ENCODE results near the gene STRN3. TPM values are rescaled to one million over a fixed set of nuclear protein-coding genes. Genes with fewer than 3 reads are reported as not detected.

STRN3 gene
- total and polyA plus RNA-seq, 2 of the 4 experiments (the other 2 are of a cell fraction) = 10.8 to 78.7 TPM

- no peak overlapping the region for H3K4me2 ChIP-seq (ENCODE audit: low read depth, low read length)
- no peak overlapping the region for H2BK15ac ChIP-seq (ENCODE audit: low read depth, low read length)
- H4K91ac ChIP-seq (ENCODE audit: insufficient read depth, low read depth, low read length) = no peak overlapping the region
- peaks cover 14 to 21% of the 10 kb centered on the region in 2 experiments for H3K79me1 ChIP-seq (ENCODE audit: low read depth in 1 of 2, low read length in 2 of 2)
- ChIA-PET CTCF (interaction anchor here (1.2 kb wide), 1 partner anchor 11 kb away, joined by 3 read pairs; no protein-coding TSS in a partner anchor), POLR2A (ENCODE audit: unreplicated experiment) (no interaction called here)
- H2BK5ac ChIP-seq (ENCODE audit: low read depth, low read length, poor library complexity, severe bottlenecking) = no peak overlapping the region
- H2AK5ac ChIP-seq (ENCODE audit: low read depth, low read length) = no peak overlapping the region
- no peak overlapping the region for H3K18ac ChIP-seq (ENCODE audit: low read depth, low read length)
- in situ Hi-C loops (cut with MboI; ENCODE audit: low sequenced_read_pairs) (no loop called here), intact Hi-C loops (cut with micrococcal nuclease) (no loop called here), dilution Hi-C loops (cut with HindIII; ENCODE audit: low sequenced_read_pairs, unreplicated experiment) (no loop called here)
- BruUV-seq (replicated peaks) = no TSS peak
- no peak for DNase-seq
- H4K20me1 ChIP-seq (ENCODE audit: insufficient read depth, low read length) = no peaks in the 10 kb centered on the region
- H4K8ac ChIP-seq (ENCODE audit: low read depth in 2 of 2, low read length in 2 of 2) = no peak overlapping the region
- H2AK9ac ChIP-seq (replicated peaks; ENCODE audit: low read depth, low read length, poor library complexity) = no peak overlapping the region
- H2BK20ac ChIP-seq (ENCODE audit: low read depth, low read length) = no peak overlapping the region
- no peak for ATAC-seq (ENCODE audit: low read depth)
- H3K56ac ChIP-seq (ENCODE audit: extremely low read depth, insufficient read depth, low read length) = no peak overlapping the region
- no peaks in the 10 kb centered on the region for H3K27me3 ChIP-seq (ENCODE audit: control insufficient read depth, insufficient read depth, low read length)
- no peaks in the 10 kb centered on the region; the same call in 1 of the 2 replicates for H3K9me1 ChIP-seq (ENCODE audit: insufficient read depth, low read length)
- no peak overlapping the region for H2AFZ ChIP-seq (replicated peaks; ENCODE audit: low read length, poor library complexity)
- H3K23ac ChIP-seq (ENCODE audit: low read depth, low read length) = no peak overlapping the region
- H3K9ac ChIP-seq (ENCODE audit: low read depth, low read length) = no peak overlapping the region
- H3K4ac ChIP-seq (ENCODE audit: low read depth, low read length) = no peak overlapping the region
- H3K36me3 ChIP-seq (ENCODE audit: control insufficient read depth, insufficient read depth, low read length) = peaks cover 8% of the 10 kb centered on the region
- H3K27ac ChIP-seq (ENCODE audit: insufficient read depth, low read length) = no peak overlapping the region
- no peak overlapping the region for H4K5ac ChIP-seq (ENCODE audit: low read depth, low read length)
- H3K4me1 ChIP-seq (ENCODE audit: control insufficient read depth, insufficient read depth, low read length) = 0 out of 2 replicates have a peak, but pooled peaks cover 1% of the 10 kb centered on the region
- no peak overlapping the region for H3K14ac ChIP-seq (replicated peaks; ENCODE audit: low read depth, low read length)
- H3K9me3 ChIP-seq (ENCODE audit: control insufficient read depth, insufficient read depth, low read length) = no peaks in the 10 kb centered on the region
- WGBS, 2 experiments (ENCODE audit: extremely low coverage in 2 of 2, insufficient read length in 1 of 2) = no CpG with 5 or more reads among the region's 1 CpG
- no peak overlapping the region for H3K4me3 ChIP-seq (ENCODE audit: insufficient read depth, low read depth, low read length)
- TF ChIP-seq CEBPB (IDR thresholded peaks at IDR 0.05; ENCODE audit: low read depth, low read length) (no peak), CHD1 (IDR thresholded peaks at IDR 0.05; ENCODE audit: low read depth, low read length) (no peak), POLR2A (IDR thresholded peaks at IDR 0.05; ENCODE audit: low read depth, low read length) (no peak), NFE2L2 (IDR thresholded peaks at IDR 0.05; ENCODE audit: low read depth, low read length) (no peak), RAD21 (IDR thresholded peaks at IDR 0.05; ENCODE audit: low read length) (no peak), SMC3 (IDR thresholded peaks at IDR 0.05; ENCODE audit: low read depth, low read length) (no peak), FOS (IDR thresholded peaks at IDR 0.05; ENCODE audit: low read depth, low read length) (no peak), RCOR1 (IDR thresholded peaks at IDR 0.05; ENCODE audit: insufficient replicate concordance, low read length) (no peak), RFX5 (IDR thresholded peaks at IDR 0.05; ENCODE audit: low read depth, low read length) (no peak), MAZ (IDR thresholded peaks at IDR 0.05; ENCODE audit: borderline replicate concordance, low read depth, low read length) (no peak), CTCF (conservative IDR thresholded peaks at IDR 0.05; ENCODE audit: low read depth, low read length) (no peak), MXI1 (IDR thresholded peaks at IDR 0.05; ENCODE audit: borderline replicate concordance, low read depth, low read length) (no peak), MAFK (IDR thresholded peaks at IDR 0.05; ENCODE audit: low read depth, low read length) (no peak), BHLHE40 (IDR thresholded peaks at IDR 0.05; ENCODE audit: low read depth, low read length) (no peak), USF2 (IDR thresholded peaks at IDR 0.05; ENCODE audit: low read depth, low read length) (no peak)
- TF ChIP-seq, protein P1, sequence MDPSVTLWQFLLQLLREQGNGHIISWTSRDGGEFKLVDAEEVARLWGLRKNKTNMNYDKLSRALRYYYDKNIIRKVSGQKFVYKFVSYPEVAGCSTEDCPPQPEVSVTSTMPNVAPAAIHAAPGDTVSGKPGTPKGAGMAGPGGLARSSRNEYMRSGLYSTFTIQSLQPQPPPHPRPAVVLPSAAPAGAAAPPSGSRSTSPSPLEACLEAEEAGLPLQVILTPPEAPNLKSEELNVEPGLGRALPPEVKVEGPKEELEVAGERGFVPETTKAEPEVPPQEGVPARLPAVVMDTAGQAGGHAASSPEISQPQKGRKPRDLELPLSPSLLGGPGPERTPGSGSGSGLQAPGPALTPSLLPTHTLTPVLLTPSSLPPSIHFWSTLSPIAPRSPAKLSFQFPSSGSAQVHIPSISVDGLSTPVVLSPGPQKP (IDR thresholded peaks at IDR 0.05; ENCODE audit: borderline replicate concordance, low read depth, low read length) = no peak
- no peak overlapping the region for H2BK120ac ChIP-seq (ENCODE audit: low read depth, low read length)
Observed at GRCh38 chr14:30914812-30915211, 111.4 kb downstream of the STRN3 start.

Measured in IMR-90 (cell line).